Fibroblast of mammary gland (primary cell): ENCODE measurements around the gene ATOH8.
A peak's percentile ranks its signal among the peaks of the same experiment; 100 is the strongest.

Source experiments
- DNase-seq: peaks from one replicate; pipeline ENCODE4 v3.0.0-alpha.2; 2010; ENCODE audit warnings: low read depth
- H3K4me3 ChIP-seq: 2 replicates; pipeline ENCODE4 v1.5.1; 2011; ENCODE audit warnings: low read depth, mild to moderate bottlenecking, low read length, moderate library complexity; ENCODE audit not compliant: control insufficient read depth
- TF ChIP-seq, protein P1 (sequence below): conservative IDR thresholded peaks from 2 replicates; pipeline ENCODE4 v1.5.1; 2011; ENCODE audit warnings: low read depth, low read length, inconsistent platforms; ENCODE audit not compliant: control insufficient read depth, insufficient read depth

The ATOH8 gene

DNA sequence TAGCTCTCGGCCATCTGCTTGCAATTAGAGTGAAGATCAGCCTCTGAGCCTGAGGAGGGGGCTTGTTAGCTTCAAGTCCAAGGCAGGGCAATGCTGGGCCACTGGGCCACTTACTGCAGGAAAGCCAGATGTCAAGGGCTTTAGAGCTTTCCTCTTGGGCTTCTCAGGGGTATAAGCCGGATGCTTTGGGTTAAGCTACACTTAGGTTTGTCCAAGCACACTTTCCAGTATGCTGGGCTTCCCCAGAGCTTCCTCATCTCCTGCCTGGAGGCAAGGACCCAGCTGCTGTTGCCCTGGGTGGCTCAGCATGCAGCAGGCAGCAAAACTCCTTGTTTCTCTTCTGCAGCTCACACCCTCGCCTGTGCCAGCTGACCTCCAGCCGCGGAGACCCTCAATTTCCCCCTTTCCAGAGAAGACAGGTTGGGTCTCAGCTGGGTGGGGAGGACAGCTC is 29.0 kb upstream of the ATOH8 start:
- DNase-seq = no peak
- TF ChIP-seq, protein P1, sequence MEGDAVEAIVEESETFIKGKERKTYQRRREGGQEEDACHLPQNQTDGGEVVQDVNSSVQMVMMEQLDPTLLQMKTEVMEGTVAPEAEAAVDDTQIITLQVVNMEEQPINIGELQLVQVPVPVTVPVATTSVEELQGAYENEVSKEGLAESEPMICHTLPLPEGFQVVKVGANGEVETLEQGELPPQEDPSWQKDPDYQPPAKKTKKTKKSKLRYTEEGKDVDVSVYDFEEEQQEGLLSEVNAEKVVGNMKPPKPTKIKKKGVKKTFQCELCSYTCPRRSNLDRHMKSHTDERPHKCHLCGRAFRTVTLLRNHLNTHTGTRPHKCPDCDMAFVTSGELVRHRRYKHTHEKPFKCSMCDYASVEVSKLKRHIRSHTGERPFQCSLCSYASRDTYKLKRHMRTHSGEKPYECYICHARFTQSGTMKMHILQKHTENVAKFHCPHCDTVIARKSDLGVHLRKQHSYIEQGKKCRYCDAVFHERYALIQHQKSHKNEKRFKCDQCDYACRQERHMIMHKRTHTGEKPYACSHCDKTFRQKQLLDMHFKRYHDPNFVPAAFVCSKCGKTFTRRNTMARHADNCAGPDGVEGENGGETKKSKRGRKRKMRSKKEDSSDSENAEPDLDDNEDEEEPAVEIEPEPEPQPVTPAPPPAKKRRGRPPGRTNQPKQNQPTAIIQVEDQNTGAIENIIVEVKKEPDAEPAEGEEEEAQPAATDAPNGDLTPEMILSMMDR = no peak
- no peak overlapping the region for H3K4me3 ChIP-seq

DNA sequence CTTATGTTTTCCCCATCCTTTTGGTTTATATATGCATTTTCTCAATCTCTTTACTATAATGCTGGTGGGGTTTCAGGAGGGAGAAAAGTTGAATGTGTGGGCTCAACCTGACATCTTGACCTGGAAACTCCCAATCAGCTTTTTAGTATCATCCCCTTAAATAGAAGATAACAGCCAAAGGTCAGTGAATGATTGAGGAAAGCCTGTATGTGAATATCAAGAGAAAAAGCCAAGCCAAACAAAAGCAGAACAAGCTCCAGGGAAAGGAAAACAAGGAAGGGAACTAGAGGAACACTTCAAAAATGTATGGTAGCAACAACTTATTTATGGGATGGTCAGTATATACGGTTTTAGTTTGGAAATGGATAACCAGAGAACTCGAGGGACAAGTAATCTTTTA is 28.3 kb upstream of the ATOH8 start:
- H3K4me3 ChIP-seq = no peak overlapping the region
- TF ChIP-seq, protein P1 = no peak
- no peak for DNase-seq

DNA sequence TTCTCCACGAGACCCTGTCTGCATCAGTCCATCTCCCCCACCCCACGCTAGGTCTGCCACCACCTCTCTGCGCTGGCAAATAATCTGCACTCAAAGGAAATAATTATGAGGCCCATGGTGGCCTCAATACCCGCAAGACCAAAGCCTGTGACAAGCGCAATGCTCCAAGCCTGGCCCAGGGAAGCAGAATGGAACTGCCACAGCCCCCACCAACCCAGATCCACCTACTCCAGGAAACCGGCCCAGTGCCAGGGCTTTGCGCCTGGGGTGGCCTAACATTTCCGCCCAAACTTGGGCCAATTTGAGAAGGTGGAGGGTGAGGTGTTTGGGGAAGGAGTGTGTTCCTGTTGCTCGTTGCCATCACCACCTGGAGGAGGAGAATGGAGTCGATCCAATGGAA is 26.0 kb upstream of the ATOH8 start:
- no peak overlapping the region for H3K4me3 ChIP-seq
- no peak for DNase-seq
- TF ChIP-seq, protein P1 = no peak

DNA sequence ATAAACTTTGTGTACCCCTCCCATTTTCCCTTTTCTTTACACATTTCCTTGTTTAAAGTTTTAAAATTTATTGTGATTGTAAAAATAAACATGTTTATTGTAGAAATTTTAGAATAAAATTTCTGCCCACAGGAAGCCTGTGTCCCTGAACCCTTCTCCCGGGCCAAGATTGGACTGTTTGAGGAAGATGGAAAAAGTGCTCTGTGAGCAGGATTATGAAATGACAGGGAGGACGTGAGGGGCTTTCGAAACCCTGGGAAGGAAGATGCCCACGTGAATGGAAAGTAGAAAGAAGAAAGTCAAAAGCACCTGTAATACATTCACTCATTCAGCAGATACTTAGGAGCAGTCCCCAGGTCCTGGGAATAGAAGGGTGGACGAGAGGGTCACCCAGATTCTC is 25.4 kb upstream of the ATOH8 start:
- H3K4me3 ChIP-seq = no peak overlapping the region
- no peak for DNase-seq
- TF ChIP-seq, protein P1 = no peak

DNA sequence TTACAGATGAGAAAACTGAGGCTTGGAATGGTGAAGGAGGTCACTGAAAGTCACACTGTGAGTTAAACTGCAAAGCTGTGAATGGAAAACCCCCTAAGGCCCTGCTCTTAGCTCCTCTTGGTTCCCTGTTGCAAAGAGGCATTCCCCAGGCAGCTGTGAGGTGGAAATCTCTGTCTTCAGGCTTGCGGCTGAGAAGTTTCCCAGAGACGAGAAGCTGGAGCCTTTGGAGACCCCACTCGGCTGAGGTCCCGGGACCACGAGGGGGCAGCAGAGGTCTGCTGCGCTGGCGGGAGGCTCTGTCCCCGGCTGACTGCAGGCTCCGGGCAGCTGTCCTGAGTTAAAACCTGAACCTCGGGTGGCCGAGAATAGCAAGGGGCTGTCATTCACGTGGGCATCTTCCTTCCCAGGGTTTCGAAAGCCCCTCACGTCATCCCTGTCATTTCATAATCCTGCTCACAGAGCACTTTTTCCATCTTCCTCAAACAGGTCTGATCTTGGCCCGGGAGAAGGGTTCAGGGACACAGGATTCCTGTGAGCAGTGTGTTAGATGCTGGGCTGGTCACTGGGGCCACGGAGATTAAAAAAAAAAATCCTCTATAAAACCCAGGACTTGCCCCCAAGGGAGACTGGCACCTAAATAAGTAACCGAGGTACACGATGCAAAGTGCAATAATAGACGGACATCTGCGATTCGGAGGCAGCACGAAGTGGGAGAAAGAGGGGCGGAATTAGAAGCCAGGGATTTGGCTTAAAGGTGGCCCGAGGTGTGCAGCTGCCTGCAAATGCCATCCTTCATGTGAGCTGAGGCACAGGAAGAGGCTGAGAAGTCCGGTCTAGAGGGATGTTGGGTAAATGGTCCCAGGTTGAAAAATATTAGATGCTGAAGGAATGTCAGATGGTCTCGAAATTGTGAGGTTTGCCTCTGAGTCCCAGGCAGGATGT is 24.6 kb upstream of the ATOH8 start:
- peak; percentile 78 for DNase-seq
- no peak overlapping the region for H3K4me3 ChIP-seq
- TF ChIP-seq, protein P1 = peak; percentile 97

DNA sequence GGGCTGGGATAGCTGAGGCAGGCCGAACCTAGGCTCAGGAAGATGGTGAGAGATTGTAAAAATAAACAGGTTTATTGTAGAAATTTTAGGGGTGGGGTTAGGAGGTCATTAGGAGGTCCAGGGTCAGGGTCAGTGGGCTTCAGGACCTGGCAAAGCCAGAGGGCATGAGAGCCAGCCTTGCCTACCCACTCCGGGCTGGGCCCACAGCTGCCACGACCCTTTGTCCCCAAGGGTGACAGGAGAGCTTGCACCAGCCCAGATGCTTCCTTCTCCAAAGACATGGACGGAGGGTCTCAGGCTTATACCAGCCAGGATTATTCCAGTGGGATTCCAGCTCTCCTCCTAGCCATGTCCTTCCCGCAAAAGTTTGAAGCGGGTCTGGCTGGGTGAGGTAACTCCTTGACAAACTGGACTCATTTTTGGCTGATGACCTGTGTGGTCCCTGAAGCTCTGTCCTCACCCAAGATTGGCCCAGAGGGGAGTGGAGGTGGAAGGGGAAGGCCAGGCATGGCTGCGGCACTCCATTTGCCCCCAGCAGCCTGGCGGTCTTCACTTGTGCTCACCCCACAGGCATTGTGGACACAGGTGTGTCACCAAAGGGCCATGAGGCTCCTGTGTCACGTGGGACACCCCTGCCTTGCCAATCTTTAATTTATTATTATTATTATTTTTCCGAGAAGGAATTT is 23.8 kb upstream of the ATOH8 start:
- no peak overlapping the region for H3K4me3 ChIP-seq
- no peak for DNase-seq
- TF ChIP-seq, protein P1 = no peak
